Measurements from ENCODE around the gene CNTNAP5.

Gene CNTNAP5

GRCh38 chr2:124162256-124162655, 137.2 kb downstream of the CNTNAP5 start:
- no peak for DNase-seq

GRCh38 chr2:124163840-124164239, 138.8 kb downstream of the CNTNAP5 start:
- DNase-seq = no peak

- no peak for DNase-seq
Measured at GRCh38 chr2:124165698-124166097, 140.6 kb downstream of the CNTNAP5 start.

GRCh38 chr2:124171472-124172063, 146.5 kb downstream of the CNTNAP5 start:
- DNase-seq = no peak

- no peak for DNase-seq
Measured at GRCh38 chr2:124178719-124179118, 153.6 kb downstream of the CNTNAP5 start.

GRCh38 chr2:124180635-124181034, 155.5 kb downstream of the CNTNAP5 start:
- no peak for DNase-seq

GRCh38 chr2:124186801-124187200, 161.7 kb downstream of the CNTNAP5 start:
- no peak for DNase-seq

- DNase-seq = no peak
Measured at GRCh38 chr2:124187948-124188347, 162.9 kb downstream of the CNTNAP5 start.

- DNase-seq = peak; percentile 51
Measured at GRCh38 chr2:124193706-124194105, 168.6 kb downstream of the CNTNAP5 start.

GRCh38 chr2:124201713-124202112, 176.6 kb downstream of the CNTNAP5 start:
- DNase-seq = no peak

- DNase-seq = no peak
Measured at GRCh38 chr2:124209441-124209840, 184.4 kb downstream of the CNTNAP5 start.

- no peak for DNase-seq
Measured at GRCh38 chr2:124211461-124211860, 186.4 kb downstream of the CNTNAP5 start.

- no peak for DNase-seq
Measured at GRCh38 chr2:124213977-124214587, 189.0 kb downstream of the CNTNAP5 start.

GRCh38 chr2:124246170-124246569, 221.1 kb downstream of the CNTNAP5 start:
- no peak for DNase-seq

- DNase-seq = no peak
Measured at GRCh38 chr2:124248386-124248785, 223.3 kb downstream of the CNTNAP5 start.

GRCh38 chr2:124250433-124250832, 225.3 kb downstream of the CNTNAP5 start:
- DNase-seq = no peak

- no peak for DNase-seq
Measured at GRCh38 chr2:124254621-124255020, 229.5 kb downstream of the CNTNAP5 start.

- no peak for DNase-seq
Measured at GRCh38 chr2:124257120-124257519, 232.0 kb downstream of the CNTNAP5 start.

GRCh38 chr2:124258140-124258880, 233.2 kb downstream of the CNTNAP5 start:
- DNase-seq = no peak

GRCh38 chr2:124261456-124261855, 236.4 kb downstream of the CNTNAP5 start:
- peak; percentile 27 for DNase-seq

- DNase-seq = no peak
Measured at GRCh38 chr2:124264551-124265091, 239.5 kb downstream of the CNTNAP5 start.

- DNase-seq = no peak
Measured at GRCh38 chr2:124267794-124268193, 242.7 kb downstream of the CNTNAP5 start.

- no peak for DNase-seq
Measured at GRCh38 chr2:124269348-124269747, 244.3 kb downstream of the CNTNAP5 start.

- no peak for DNase-seq
Measured at GRCh38 chr2:124272261-124272841, 247.3 kb downstream of the CNTNAP5 start.

All from NCI-H2029 (cell line).